GM19452 (cell line): ENCODE data around the gene SPPL2A.
A peak's percentile ranks its signal among the peaks of the same experiment; 100 is the strongest.
"Not testable (repeated sequence)": the region's sequence is repeated elsewhere in the genome, so short reads cannot be mapped to it uniquely, and the experiment has no call there.

ENCODE experiments used
- ATAC-seq: cut with Tn5 transposase; IDR thresholded peaks from one replicate; pipeline ENCODE4 v1.9.1; 2021; ENCODE audit not compliant: unreplicated experiment

Gene SPPL2A

GRCh38 chr15:50694634-50695165 lies 70.8 kb downstream of the SPPL2A start:
- ATAC-seq, result not testable (repeated sequence)

GRCh38 chr15:50687302-50687902 lies 78.1 kb downstream of the SPPL2A start:
- peak; percentile 1 for ATAC-seq

- peak; percentile 84 for ATAC-seq
These were observed 78.8 kb downstream of the SPPL2A start, which contains the start of gene TRPM7 for GRCh38 chr15:50686469-50687301. Gene TRPM7 (minus strand): TSS chr15:50686797. CDS start chr15:50686533, 264 bp downstream.

DNA sequence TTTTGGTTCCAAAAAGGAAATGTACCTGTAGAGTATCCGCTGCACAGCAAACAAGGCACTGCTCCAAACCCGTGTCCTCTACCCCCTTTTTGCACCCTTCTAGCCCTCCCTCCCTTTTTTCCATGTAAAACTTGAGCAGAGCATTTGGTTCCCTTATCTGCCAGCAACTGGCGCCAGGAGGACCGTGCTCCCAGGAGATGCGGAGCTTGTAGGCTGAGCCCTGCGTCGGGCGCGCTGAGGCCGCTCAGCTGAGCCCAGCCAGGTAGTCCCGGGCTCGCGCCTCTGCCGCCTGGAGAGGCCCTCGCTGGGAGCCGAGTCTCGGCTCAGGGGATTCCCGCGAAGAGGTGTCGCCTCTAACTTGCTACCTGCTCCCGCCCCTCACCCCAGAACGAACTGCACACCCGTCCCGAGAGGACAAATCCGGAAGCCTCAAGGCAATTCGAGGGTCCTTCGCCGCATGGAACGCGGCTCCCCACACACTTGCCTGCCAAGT lies 79.5 kb downstream of the SPPL2A start:
- ATAC-seq, result peak; percentile 46

GRCh38 chr15:50685191-50685975 lies 80.1 kb downstream of the SPPL2A start:
- ATAC-seq, result no peak

GRCh38 chr15:50681467-50681866 lies 84.0 kb downstream of the SPPL2A start:
- no peak for ATAC-seq

DNA sequence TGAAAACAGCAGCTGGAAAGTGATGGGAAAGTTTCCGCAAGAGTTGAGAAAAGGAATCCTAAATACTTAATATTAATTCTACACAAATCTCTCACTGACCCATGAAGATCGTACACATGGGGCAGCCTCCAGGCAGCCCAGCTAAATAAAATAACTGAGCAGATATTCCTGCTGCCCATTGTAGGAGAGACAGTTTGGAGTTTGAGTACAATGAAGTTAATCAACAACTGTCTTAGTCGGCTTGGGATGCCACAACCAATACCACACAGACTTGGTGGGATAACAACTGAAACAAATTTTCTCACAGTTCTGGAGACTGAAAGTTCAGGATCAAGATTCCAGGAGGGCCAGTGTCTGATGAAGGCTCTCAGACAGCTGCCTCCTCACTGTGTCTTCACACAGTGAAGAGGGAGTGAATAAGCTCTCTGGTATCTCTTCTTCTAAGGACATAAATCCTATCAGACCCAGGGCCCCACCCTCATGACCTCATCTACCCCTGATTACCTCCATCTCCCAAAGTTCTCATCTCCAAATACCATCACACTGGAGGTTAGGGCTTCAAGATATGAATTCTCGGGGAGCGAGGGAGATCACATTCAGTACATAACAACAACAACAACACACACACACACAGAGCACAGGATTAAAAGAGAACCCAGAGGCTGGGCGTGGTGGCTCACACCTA lies 88.6 kb downstream of the SPPL2A start:
- no peak for ATAC-seq

DNA sequence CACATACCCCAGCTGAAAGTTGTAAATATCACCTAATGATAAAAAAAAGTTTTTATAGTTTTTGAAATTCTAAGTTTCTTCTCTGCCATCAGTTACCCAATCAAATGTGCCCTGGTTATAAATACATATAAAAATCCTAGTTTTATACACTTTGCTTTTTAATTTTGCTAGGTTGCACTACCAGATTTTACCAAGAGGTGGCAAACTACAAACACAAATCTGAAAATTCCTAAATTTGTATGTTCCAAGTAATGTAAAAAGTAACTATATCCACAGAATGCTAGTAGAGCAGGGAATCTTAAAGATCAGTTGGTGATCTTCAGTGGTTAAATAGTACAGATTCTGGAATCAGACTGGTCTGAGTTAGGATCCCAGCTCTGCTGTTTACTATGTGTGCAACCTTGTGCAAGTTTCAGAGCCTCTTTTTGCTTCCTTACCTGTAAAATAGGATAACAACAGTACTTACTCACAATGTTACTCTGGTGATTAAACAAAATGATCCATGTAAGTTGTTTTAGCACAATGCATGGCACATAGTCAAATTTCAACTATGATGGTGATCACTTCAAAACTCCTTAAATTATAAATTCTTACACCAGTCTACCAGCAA lies 89.9 kb downstream of the SPPL2A start:
- no peak for ATAC-seq

- no peak for ATAC-seq
These were observed 95.4 kb downstream of the SPPL2A start for GRCh38 chr15:50670115-50670514.

GRCh38 chr15:50669611-50670010 lies 95.9 kb downstream of the SPPL2A start:
- no peak for ATAC-seq

DNA sequence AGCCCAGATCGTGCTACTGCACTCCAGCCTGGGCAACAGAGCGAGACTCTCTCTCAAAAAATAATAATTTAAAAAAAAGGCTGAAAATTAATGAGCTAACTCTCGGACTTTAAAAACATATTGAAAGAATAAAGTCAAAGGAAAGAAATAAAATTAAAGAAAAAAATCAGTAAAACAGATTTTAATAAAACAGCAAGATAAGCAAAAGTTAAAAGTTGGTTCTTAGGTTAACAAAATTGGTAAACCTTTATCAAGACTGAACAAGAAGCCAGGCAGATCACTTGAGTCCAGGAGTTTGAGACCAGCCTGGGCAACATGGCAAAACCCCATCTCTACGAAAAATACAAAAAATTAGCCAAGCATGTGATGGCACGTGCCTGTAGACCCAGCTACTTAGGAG lies 99.6 kb downstream of the SPPL2A start:
- no peak for ATAC-seq

- ATAC-seq, result no peak
These were observed 110.0 kb downstream of the SPPL2A start for GRCh38 chr15:50655555-50655954.

DNA sequence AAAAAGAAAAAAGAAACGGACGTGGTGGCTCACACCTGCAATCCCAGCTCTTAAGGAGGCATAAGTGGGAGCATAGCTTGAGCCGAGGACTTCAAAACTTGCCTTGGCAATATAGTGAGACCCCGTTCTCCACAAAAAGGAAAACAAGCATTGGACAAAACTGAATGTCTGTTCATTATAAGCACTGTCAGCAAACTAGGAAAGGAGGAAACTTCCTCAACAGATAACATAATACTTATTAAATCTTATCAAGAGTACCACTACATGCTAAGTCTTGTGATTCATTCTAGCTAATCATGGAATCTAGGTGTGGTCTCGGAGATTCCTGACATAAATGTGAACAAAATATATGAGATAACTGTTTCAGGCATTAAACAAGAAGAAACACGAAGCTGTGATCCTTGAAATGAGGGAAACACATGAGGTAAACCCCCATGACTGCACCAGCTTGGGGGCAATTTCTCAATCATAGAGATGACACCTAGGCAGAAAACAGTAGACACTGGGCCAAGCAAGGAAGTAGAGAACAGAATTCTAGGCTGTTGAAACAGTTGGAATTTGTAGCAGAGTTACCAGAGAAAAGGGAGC lies 112.3 kb downstream of the SPPL2A start:
- no peak for ATAC-seq

- ATAC-seq, result no peak
These were observed 112.8 kb downstream of the SPPL2A start for GRCh38 chr15:50652671-50653070.
